OCI-LY3 (cell line): Measurements from ENCODE around the gene ZNF746.

ENCODE experiments used
- H2AFZ ChIP-seq: fragments of 200-600, 300-600 bp; shearing (Covaris generic); 2 replicates; pipeline ENCODE4 v1.6.0; 2014; ENCODE audit warnings: antibody characterized with exemption, low read depth, low read length
- H3K27ac ChIP-seq: fragments of 200-600, 300-600 bp; sonication (generic); 2 replicates; pipeline ENCODE4 v1.5.1; 2014; ENCODE audit warnings: mild to moderate bottlenecking, low read length, moderate library complexity, mixed read lengths
- H3K27me3 ChIP-seq: fragments of 200-600, 300-600 bp; sonication (generic); 2 replicates; pipeline ENCODE4 v1.6.1; 2014; ENCODE audit warnings: low read depth, low read length, mixed read lengths
- H3K36me3 ChIP-seq: fragments of 200-600, 300-600 bp; sonication (generic); replicated peaks from 2 replicates; pipeline ENCODE3; 2014; ENCODE audit warnings: low read depth, low read length, mixed read lengths
- H3K4me1 ChIP-seq: fragments of 300-600, 200-600 bp; sonication (generic); 2 replicates; pipeline ENCODE4 v1.6.1; 2014; ENCODE audit warnings: low read length, mixed read lengths
- H3K4me2 ChIP-seq: fragments of 200-600, 300-600 bp; sonication (generic); 2 replicates; pipeline ENCODE4 v1.6.1; 2014; ENCODE audit warnings: low read length, mixed read lengths
- H3K4me3 ChIP-seq: fragments of 300-600, 200-600 bp; sonication (generic); 2 replicates; pipeline ENCODE4 v1.5.1; 2014; ENCODE audit warnings: antibody characterized with exemption, mild to moderate bottlenecking, low read length, moderate library complexity
- H3K79me2 ChIP-seq: fragments of 300-600, 200-600 bp; shearing (Covaris generic); 2 replicates; pipeline ENCODE4 v1.6.1; 2014; ENCODE audit warnings: mild to moderate bottlenecking, low read length, mixed read lengths
- H3K9ac ChIP-seq: fragments of 300-600, 200-600 bp; shearing (Covaris generic); 2 replicates; pipeline ENCODE4 v1.6.0; 2014; ENCODE audit warnings: mild to moderate bottlenecking, low read length, moderate library complexity
- H3K9me3 ChIP-seq: fragments of 200-600, 300-600 bp; shearing (Covaris generic); 2 replicates; pipeline ENCODE4 v1.6.1; 2014; ENCODE audit warnings: low read length, mixed read lengths; ENCODE audit not compliant: insufficient read depth
- H4K20me1 ChIP-seq: fragments of 200-600, 300-600 bp; sonication (generic); 2 replicates; pipeline ENCODE4 v1.6.1; 2016; ENCODE audit warnings: low read length, mixed read lengths; ENCODE audit not compliant: insufficient read depth
- CTCF ChIP-seq: fragments of 200-600, 300-600 bp; sonication (generic); IDR thresholded peaks from 2 replicates; pipeline ENCODE4 v1.5.1; 2014; ENCODE audit warnings: antibody characterized with exemption, low read length, low read depth
- EZH2phosphoT487 ChIP-seq: fragments of 200-600 bp; shearing (Covaris generic); IDR thresholded peaks from 2 replicates; pipeline ENCODE4 v1.6.1; 2018; ENCODE audit warnings: antibody characterized with exemption, mixed run types, low read depth

Gene ZNF746

GRCh38 chr7:149532654-149533053 is 35.0 kb upstream of the ZNF746 start:
- no peak overlapping the region for H3K4me3 ChIP-seq
- H3K27ac ChIP-seq: no peak overlapping the region
- no peaks in the 10 kb centered on the region for H3K27me3 ChIP-seq
- no peak overlapping the region for H3K4me2 ChIP-seq
- H3K4me1 ChIP-seq: peaks cover 9% of the 10 kb centered on the region
- no peaks in the 10 kb centered on the region for H4K20me1 ChIP-seq
- TF ChIP-seq EZH2phosphoT487 (no peak), CTCF (no peak)
- no peaks in the 10 kb centered on the region for H3K79me2 ChIP-seq
- peaks cover 22% of the 10 kb centered on the region for H3K9me3 ChIP-seq
- no peaks in the 10 kb centered on the region for H3K36me3 ChIP-seq
- no peak overlapping the region for H3K9ac ChIP-seq
- H2AFZ ChIP-seq: no peak overlapping the region

GRCh38 chr7:149529136-149529718 is 31.6 kb upstream of the ZNF746 start:
- Histone ChIP-seq H4K20me1 (no peaks in the 10 kb centered on the region), H3K27me3 (no peaks in the 10 kb centered on the region), H2AFZ (no peak overlapping the region), H3K36me3 (no peaks in the 10 kb centered on the region), H3K9ac (no peak overlapping the region), H3K9me3 (peaks cover 22% of the 10 kb centered on the region), H3K79me2 (no peaks in the 10 kb centered on the region), H3K4me3 (no peak overlapping the region), H3K4me1 (no peaks in the 10 kb centered on the region), H3K4me2 (no peak overlapping the region), H3K27ac (no peak overlapping the region)
- TF ChIP-seq EZH2phosphoT487 (no peak), CTCF (no peak)

- Histone ChIP-seq H3K79me2 (no peaks in the 10 kb centered on the region), H3K27me3 (no peaks in the 10 kb centered on the region), H3K27ac (no peak overlapping the region), H3K9ac (no peak overlapping the region), H3K4me2 (no peak overlapping the region), H2AFZ (no peak overlapping the region), H3K36me3 (no peaks in the 10 kb centered on the region), H3K9me3 (peaks cover 26% of the 10 kb centered on the region), H4K20me1 (no peaks in the 10 kb centered on the region), H3K4me3 (no peak overlapping the region), H3K4me1 (no peaks in the 10 kb centered on the region)
- TF ChIP-seq CTCF (no peak), EZH2phosphoT487 (no peak)
Measured at GRCh38 chr7:149527414-149527813, 29.8 kb upstream of the ZNF746 start.

GRCh38 chr7:149525280-149525679 is 27.7 kb upstream of the ZNF746 start:
- TF ChIP-seq CTCF: no peak
- no peak for TF ChIP-seq EZH2phosphoT487
- no peak overlapping the region for H3K9ac ChIP-seq
- no peak overlapping the region for H2AFZ ChIP-seq
- no peaks in the 10 kb centered on the region for H3K4me1 ChIP-seq
- no peaks in the 10 kb centered on the region for H3K79me2 ChIP-seq
- H3K27ac ChIP-seq: no peak overlapping the region
- H3K9me3 ChIP-seq: peaks cover 20% of the 10 kb centered on the region
- no peaks in the 10 kb centered on the region for H3K27me3 ChIP-seq
- H3K4me3 ChIP-seq: no peak overlapping the region
- H4K20me1 ChIP-seq: no peaks in the 10 kb centered on the region
- H3K4me2 ChIP-seq: no peak overlapping the region
- H3K36me3 ChIP-seq: no peaks in the 10 kb centered on the region
